ENCODE results near the gene KRTAP4-12.
"Not testable (repeated sequence)": the region's sequence is repeated elsewhere in the genome, so short reads cannot be mapped to it uniquely, and the experiment has no call there.

Gene KRTAP4-12

DNA sequence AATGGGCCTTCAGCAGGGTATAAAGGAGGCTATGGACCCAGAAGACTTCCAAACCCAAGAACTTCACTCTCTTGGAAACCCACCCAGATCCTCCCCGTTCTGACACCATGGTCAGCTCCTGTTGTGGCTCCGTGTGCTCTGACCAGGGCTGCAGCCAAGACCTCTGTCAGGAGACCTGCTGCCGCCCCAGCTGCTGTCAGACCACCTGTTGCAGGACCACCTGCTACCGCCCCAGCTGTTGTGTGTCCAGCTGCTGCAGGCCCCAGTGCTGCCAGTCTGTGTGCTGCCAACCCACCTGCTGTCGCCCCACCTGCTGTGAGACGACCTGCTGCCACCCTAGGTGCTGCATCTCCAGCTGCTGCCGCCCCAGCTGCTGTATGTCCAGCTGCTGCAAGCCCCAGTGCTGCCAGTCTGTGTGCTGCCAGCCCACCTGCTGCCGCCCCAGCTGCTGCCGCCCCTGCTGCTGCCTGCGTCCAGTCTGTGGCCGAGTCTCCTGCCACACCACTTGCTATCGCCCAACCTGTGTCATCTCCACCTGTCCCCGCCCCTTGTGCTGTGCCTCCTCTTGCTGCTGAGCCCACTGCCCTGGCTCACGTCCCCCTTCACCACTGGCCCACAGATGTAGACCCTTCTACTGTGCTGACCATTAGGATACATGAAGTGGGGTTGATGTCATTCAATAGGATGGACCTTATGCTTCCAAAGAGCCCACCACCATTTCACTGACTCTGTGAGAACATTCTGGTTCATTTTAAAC is 39.7 kb downstream of the KRTAP4-12 start, which contains the start of gene KRTAP4-7:
Gene KRTAP4-7, plus strand, starts transcription at position 51 of the 757 bp plus-strand sequence. Its CDS starts 57 bp downstream, at position 108.
- DNase-seq, result not testable (repeated sequence)

DNA sequence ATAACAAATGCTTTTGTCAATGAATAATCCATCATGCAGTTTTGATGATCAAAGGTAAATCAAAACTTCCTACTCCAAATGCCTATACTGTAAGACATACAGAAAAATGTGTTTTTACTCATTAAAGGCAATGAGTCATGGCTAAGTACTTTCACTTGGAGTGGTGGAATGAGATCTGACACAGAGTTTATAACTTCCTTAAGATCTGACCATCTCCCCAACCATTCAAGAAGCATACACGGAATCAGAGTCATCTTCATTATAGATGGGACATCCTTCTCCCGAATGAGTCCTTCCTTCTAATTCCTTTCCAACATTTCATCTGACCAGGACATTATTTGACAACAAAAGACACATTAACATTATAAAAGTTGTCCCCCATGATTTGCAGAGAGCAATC is 40.6 kb downstream of the KRTAP4-12 start:
- DNase-seq, result not testable (repeated sequence)

DNA sequence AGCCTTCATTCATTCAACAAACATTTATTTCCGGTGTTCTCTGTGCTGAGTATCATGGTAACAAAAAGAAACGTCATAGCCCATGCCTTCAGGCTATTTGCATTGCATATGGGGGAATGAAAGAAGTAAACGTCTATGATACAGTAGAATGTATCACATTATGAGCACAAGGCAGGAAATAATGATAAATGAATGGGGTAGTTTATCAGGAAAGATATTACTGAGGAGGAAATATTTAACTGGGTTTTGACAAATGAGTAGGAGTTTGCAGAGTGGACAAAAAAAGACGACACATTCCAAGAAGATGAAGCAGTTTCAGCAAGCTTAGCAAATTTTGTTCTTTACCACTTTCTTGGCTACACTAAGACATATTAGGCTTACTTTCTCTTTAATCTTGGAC is 41.4 kb downstream of the KRTAP4-12 start:
- no peak for DNase-seq

DNA sequence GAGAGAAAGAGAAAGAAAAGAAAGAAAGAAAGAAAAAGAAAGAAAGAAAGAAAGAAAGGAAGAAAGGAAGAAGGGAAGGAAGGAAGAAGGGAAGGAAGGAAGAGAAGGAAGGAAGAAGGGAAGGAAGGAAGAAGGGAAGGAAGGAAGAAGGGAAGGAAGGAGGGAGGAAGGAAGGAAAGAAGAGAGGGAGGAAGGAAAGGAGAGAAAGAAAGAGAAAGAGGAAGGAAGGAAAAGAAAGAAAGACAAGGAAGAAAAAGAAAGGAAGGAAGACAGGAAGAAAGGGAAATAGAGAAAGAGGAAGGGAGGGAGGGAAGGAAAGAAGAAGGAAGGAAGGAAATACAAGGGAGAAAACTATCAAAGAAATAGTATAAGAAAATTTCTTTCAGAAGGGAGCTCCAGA is 47.2 kb downstream of the KRTAP4-12 start:
- DNase-seq, result no peak

- no peak for DNase-seq
Observed at GRCh38 chr17:41073676-41074075, 50.3 kb downstream of the KRTAP4-12 start.
